Neural crest cell (in vitro differentiated cells): ENCODE data around the gene RFX6. TPM values are rescaled to one million over a fixed set of nuclear protein-coding genes. Genes with fewer than 3 reads are reported as not detected.

ENCODE experiments used
- DNase-seq: peaks from one replicate; pipeline ENCODE4 v3.0.0; 2021; ENCODE audit warnings: low read depth, mixed read lengths, low spot score
- H3K27ac Mint-ChIP-seq: one replicate; pipeline ENCODE4 v1.8.0; 2021; ENCODE audit warnings: mild to moderate bottlenecking, mixed read lengths; ENCODE audit not compliant: unreplicated experiment
- H3K27me3 Mint-ChIP-seq: 2 replicates; pipeline ENCODE4 v1.8.0; 2021; ENCODE audit warnings: low read depth, mild to moderate bottlenecking, mixed read lengths
- H3K36me3 Mint-ChIP-seq: 2 replicates; pipeline ENCODE4 v1.8.0; 2021; ENCODE audit warnings: low read depth, mild to moderate bottlenecking, mixed read lengths
- H3K4me1 Mint-ChIP-seq: 2 replicates; pipeline ENCODE4 v1.8.0; 2021; ENCODE audit warnings: mixed read lengths
- H3K4me3 Mint-ChIP-seq: one replicate; pipeline ENCODE4 v1.8.0; 2021; ENCODE audit warnings: mild to moderate bottlenecking, mixed read lengths
- H3K9me3 Mint-ChIP-seq: 2 replicates; pipeline ENCODE4 v1.8.0; 2021; ENCODE audit warnings: mixed read lengths
- total RNA-seq: library from RNA; stranded (reverse); gene quantifications from 2 replicates; pipeline ENCODE4 v1.2.1, GENCODE V29; 2021
- TF ChIP-seq, protein P1 (sequence below): fragments of 200-600 bp; sonication (generic); conservative IDR thresholded peaks from 2 replicates; pipeline ENCODE4 v1.5.0; 2021; ENCODE audit warnings: antibody characterized with exemption, mild to moderate bottlenecking

RFX6 gene
- total RNA-seq, 1 donor from 2014 or later = not detected

DNA sequence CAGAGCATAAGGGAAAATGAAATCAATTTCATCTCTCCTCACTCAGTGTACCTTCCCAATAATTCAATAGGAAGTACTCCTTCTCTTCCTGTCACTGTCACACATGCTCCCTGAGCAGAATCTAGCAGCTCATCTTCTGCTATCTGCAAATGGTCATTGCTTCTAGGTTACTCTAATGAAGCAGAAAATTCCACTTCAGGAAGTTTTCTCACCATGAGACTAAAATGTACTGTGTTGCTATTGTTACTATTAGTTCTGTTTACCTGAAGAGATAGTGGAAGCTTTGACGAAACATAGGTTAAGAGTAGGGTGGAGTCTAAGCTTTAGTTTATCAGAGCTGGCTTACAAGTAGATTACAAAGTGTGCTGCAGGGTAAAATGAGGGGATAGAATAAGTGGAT is 52.8 kb downstream of the RFX6 start:
- DNase-seq = no peak
- H3K4me1 Mint-ChIP-seq = no peaks in the 10 kb centered on the region
- H3K4me3 Mint-ChIP-seq = no peak overlapping the region
- peaks cover 19% of the 10 kb centered on the region for H3K27me3 Mint-ChIP-seq
- H3K9me3 Mint-ChIP-seq = no peaks in the 10 kb centered on the region
- TF ChIP-seq, protein P1, sequence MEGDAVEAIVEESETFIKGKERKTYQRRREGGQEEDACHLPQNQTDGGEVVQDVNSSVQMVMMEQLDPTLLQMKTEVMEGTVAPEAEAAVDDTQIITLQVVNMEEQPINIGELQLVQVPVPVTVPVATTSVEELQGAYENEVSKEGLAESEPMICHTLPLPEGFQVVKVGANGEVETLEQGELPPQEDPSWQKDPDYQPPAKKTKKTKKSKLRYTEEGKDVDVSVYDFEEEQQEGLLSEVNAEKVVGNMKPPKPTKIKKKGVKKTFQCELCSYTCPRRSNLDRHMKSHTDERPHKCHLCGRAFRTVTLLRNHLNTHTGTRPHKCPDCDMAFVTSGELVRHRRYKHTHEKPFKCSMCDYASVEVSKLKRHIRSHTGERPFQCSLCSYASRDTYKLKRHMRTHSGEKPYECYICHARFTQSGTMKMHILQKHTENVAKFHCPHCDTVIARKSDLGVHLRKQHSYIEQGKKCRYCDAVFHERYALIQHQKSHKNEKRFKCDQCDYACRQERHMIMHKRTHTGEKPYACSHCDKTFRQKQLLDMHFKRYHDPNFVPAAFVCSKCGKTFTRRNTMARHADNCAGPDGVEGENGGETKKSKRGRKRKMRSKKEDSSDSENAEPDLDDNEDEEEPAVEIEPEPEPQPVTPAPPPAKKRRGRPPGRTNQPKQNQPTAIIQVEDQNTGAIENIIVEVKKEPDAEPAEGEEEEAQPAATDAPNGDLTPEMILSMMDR = no peak
- H3K36me3 Mint-ChIP-seq = no peaks in the 10 kb centered on the region
- H3K27ac Mint-ChIP-seq = no peak overlapping the region

DNA sequence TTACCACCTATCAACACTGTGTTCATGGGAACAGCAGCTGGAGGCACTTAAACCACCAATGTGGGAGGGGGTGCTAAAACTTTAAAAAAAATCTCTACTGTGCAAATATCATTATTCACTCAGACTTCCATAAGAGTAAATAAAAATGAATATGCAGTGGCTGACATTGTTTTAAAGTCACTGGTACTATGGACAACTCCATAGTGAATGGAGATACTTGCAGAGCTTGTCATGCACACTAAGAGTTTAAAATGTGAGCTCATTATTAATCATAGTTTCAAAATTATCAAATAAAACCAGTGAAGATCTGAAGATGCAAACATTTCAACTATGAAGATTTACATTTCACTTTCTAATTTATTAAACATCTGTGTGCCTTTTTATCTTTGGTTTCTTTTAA is 54.4 kb downstream of the RFX6 start:
- Mint-ChIP-seq H3K27me3 (peaks cover 20% of the 10 kb centered on the region), H3K36me3 (no peaks in the 10 kb centered on the region), H3K27ac (no peak overlapping the region), H3K9me3 (no peaks in the 10 kb centered on the region), H3K4me3 (no peak overlapping the region), H3K4me1 (no peaks in the 10 kb centered on the region)
- TF ChIP-seq, protein P1 = no peak
- no peak for DNase-seq

DNA sequence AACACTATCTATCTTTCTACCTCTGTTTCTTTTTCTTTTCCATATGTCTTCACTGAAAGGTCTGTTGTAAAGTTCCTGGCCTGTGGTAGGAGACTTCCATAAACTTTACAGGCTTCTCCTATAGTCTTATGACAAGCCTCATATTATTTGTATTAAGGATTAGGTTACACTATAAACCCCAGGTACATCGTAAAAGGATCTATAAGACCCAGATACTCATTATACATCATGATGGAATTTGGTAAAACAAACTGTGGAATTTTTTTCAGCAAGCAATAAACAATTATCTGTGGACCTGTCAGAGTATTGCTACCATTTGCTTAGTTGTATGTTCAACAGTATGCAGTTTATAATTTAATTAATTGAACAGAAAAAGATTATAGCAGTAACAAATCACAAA is 55.5 kb downstream of the RFX6 start:
- TF ChIP-seq, protein P1 = no peak
- DNase-seq = no peak
- H3K9me3 Mint-ChIP-seq = no peaks in the 10 kb centered on the region
- H3K27ac Mint-ChIP-seq = no peak overlapping the region
- no peak overlapping the region for H3K4me3 Mint-ChIP-seq
- H3K36me3 Mint-ChIP-seq = no peaks in the 10 kb centered on the region
- peaks cover 20% of the 10 kb centered on the region for H3K27me3 Mint-ChIP-seq
- no peaks in the 10 kb centered on the region for H3K4me1 Mint-ChIP-seq

DNA sequence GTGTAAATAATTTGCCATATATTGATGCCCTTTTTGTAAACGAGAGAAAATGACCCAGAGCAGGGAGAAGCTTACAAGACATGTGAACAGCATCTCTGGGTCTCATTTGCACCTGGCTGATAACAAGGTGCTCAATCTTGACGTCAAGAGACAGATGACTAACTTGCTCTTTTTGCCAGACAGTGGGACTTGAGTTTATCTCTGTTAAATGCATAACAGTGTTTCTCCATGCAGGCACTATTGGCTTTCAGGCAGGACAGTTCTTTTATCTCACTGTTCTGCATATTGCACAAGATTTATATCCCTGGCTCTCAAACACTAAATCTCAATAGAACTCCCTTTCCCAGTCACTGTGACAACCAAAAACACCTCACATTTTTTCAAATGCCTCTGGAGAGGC is 56.4 kb downstream of the RFX6 start:
- TF ChIP-seq, protein P1 = no peak
- Mint-ChIP-seq H3K9me3 (no peaks in the 10 kb centered on the region), H3K27me3 (peaks cover 20% of the 10 kb centered on the region), H3K36me3 (no peaks in the 10 kb centered on the region), H3K4me1 (no peaks in the 10 kb centered on the region), H3K27ac (no peak overlapping the region), H3K4me3 (no peak overlapping the region)
- no peak for DNase-seq

DNA sequence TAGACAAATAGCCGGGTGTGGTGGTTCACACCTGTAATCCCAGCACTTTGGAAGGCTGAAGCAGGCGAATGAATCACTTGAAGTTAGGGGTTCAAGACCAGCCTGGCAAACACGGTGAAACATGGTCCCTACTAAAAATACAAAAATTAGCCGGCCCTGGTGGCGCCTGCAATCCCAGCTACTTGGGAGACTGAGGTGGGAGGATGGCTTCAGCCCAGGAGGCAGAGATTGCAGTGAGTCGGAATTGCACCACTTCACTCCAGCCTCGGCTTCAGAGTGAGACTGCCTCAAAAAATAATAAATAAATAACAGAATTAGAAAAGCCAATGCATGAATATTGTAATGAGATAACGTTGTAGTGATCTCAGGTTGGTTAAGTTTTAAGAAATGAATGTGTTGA is 61.3 kb downstream of the RFX6 start:
- H3K4me3 Mint-ChIP-seq = no peak overlapping the region
- no peaks in the 10 kb centered on the region for H3K4me1 Mint-ChIP-seq
- H3K27me3 Mint-ChIP-seq = peaks cover 27% of the 10 kb centered on the region
- no peaks in the 10 kb centered on the region for H3K36me3 Mint-ChIP-seq
- no peaks in the 10 kb centered on the region for H3K9me3 Mint-ChIP-seq
- DNase-seq = no peak
- TF ChIP-seq, protein P1 = no peak
- H3K27ac Mint-ChIP-seq = no peak overlapping the region

DNA sequence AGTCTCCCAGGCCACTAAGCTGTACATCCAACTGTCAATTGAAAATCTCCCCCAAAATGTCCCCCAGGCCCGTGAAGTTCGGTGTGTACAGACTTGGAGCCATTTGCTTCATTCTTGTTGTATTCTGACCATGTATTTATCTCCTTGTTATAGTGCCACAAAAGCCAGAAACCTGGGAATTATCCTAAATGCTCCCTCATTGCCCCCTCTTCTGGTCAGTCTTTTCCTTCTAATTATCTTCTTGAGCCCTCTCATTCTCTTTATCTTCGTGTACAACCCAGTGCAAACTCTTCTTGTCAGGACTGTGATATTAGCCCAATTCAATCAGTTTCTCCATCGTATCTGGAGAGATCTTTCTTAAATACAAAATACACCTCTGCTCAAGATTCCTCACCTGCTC is 64.7 kb downstream of the RFX6 start:
- Mint-ChIP-seq H3K27ac (no peak overlapping the region), H3K4me3 (no peak overlapping the region), H3K4me1 (no peaks in the 10 kb centered on the region), H3K36me3 (no peaks in the 10 kb centered on the region), H3K9me3 (no peaks in the 10 kb centered on the region), H3K27me3 (peaks cover 28% of the 10 kb centered on the region)
- TF ChIP-seq, protein P1 = no peak
- no peak for DNase-seq
